HCT116 (cell line): ENCODE data around the gene HVCN1. TPM values are rescaled to one million over a fixed set of nuclear protein-coding genes. Genes with fewer than 3 reads are reported as not detected.

Experiments
- ATAC-seq: fragments of 200-7000 bp; cut with Tn5 transposase; 2 replicates; pipeline ENCODE4 v1.9.1; 2020; ENCODE audit warnings: mild to moderate bottlenecking, moderate library complexity
- BruUV-seq: library from RNA; stranded (reverse); fragments of 400-500 nt; replicated peaks from 2 replicates; lab custom pipeline; 2021; lab: Mats Ljungman, UMichigan
- CTCF ChIA-PET: fragments of 300-600 bp; sonication (Branson Sonifier 250); formaldehyde crosslinking; loops from one replicate; lab custom pipeline; 2021; ENCODE audit warnings: antibody characterized with exemption; lab: Charles Lee
- POLR2A ChIA-PET: fragments of 300-600, 350-600 bp; sonication (Branson Sonifier 250); formaldehyde crosslinking; loops from one replicate; lab custom pipeline; 2021; ENCODE audit warnings: antibody characterized with exemption; lab: Charles Lee
- RAD21 ChIA-PET, 2 experiments: fragments of 300-600 bp; sonication (Branson Sonifier 250); formaldehyde crosslinking; loops; one replicate each; lab custom pipeline; 2023; ENCODE audit warnings: low total read pairs in 2 of 2; ENCODE audit not compliant: uncharacterized antibody in 2 of 2, unreplicated experiment in 2 of 2, low non-redundant PET in 1 of 2; lab: Charles Lee
- DNase-seq: peaks from one replicate; pipeline ENCODE4 v3.0.0-alpha.2; 2010; ENCODE audit warnings: low read depth, low spot score
- H2AFZ ChIP-seq: fragments of 200-600 bp; shearing (Covaris generic), sonication (generic); 2 replicates; pipeline ENCODE4 v1.6.1; 2017; ENCODE audit warnings: low read depth, mixed run types, mixed read lengths, antibody characterized with exemption, low read length; ENCODE audit not compliant: poor library complexity, severe bottlenecking
- H3K27ac ChIP-seq: 2 replicates; pipeline ENCODE4 v1.5.1; 2012; ENCODE audit warnings: low read depth, low read length
- H3K27me3 ChIP-seq: fragments of 200-600 bp; sonication (generic); 2 replicates; pipeline ENCODE4 v1.6.1; 2016; ENCODE audit warnings: mixed run types, low read length, mixed read lengths; ENCODE audit not compliant: insufficient read depth
- H3K36me3 ChIP-seq, 2 experiments: fragments of 200-500 bp in 1 of 2; fragments of 200-600 bp in 1 of 2; sonication (Bioruptor generic) in 1 of 2; sonication (generic) in 1 of 2; 2 replicates each; pipeline versions ENCODE4 v1.5.1 to v1.6.1; 2014 to 2016; ENCODE audit warnings: low read length in 2 of 2, inconsistent platforms in 1 of 2, mixed read lengths in 1 of 2, mixed run types in 1 of 2; ENCODE audit not compliant: insufficient read depth in 2 of 2, control insufficient read depth in 1 of 2
- H3K4me1 ChIP-seq, 2 experiments: fragments of 200-600 bp in 1 of 2; sonication (generic) in 1 of 2; 2 replicates each; pipeline versions ENCODE4 v1.5.1 to v1.6.1; 2012 to 2017; ENCODE audit warnings: low read length in 2 of 2, inconsistent platforms in 1 of 2, mild to moderate bottlenecking in 1 of 2, mixed read lengths in 1 of 2, mixed run types in 1 of 2, moderate library complexity in 1 of 2; ENCODE audit not compliant: insufficient read depth in 2 of 2, control insufficient read depth in 1 of 2
- H3K4me2 ChIP-seq: fragments of 200-600 bp; sonication (generic); 2 replicates; pipeline ENCODE4 v1.6.1; 2017; ENCODE audit warnings: mixed run types, low read length, mixed read lengths
- H3K4me3 ChIP-seq, 2 experiments: fragments of 200-600 bp in 1 of 2; sonication (generic) in 1 of 2; replicated peaks in 1 of 2; 2 replicates each; pipeline ENCODE4 v1.5.1; 2011 to 2016; ENCODE audit warnings: low read length in 2 of 2, control low read depth in 1 of 2, low read depth in 1 of 2, mild to moderate bottlenecking in 1 of 2, mixed read lengths in 1 of 2, mixed run types in 1 of 2
- H3K79me2 ChIP-seq: fragments of 200-600 bp; sonication (generic); 2 replicates; pipeline ENCODE4 v1.6.1; 2017; ENCODE audit warnings: mild to moderate bottlenecking, mixed run types, low read length, moderate library complexity, mixed read lengths; ENCODE audit not compliant: insufficient read depth
- H3K9ac ChIP-seq: fragments of 200-600 bp; sonication (generic); 2 replicates; pipeline ENCODE4 v1.6.1; 2016; ENCODE audit warnings: low read length, mixed read lengths
- H3K9me2 ChIP-seq: fragments of 200-600 bp; sonication (generic), shearing (Covaris generic); 2 replicates; pipeline ENCODE4 v1.6.1; 2017; ENCODE audit warnings: mixed run types, mild to moderate bottlenecking, moderate library complexity; ENCODE audit not compliant: insufficient read depth
- H3K9me3 ChIP-seq, 2 experiments: fragments of 200-500 bp in 1 of 2; fragments of 200-600 bp in 1 of 2; sonication (Bioruptor generic) in 1 of 2; sonication (generic) in 1 of 2; 2 replicates each; pipeline ENCODE4 v1.6.1; 2014 to 2017; ENCODE audit warnings: low read length in 2 of 2, mixed read lengths in 2 of 2, inconsistent platforms in 1 of 2, low read depth in 1 of 2, mild to moderate bottlenecking in 1 of 2, mixed run types in 1 of 2, moderate library complexity in 1 of 2; ENCODE audit not compliant: control insufficient read depth in 1 of 2, insufficient read depth in 1 of 2
- H4K20me1 ChIP-seq: fragments of 200-600 bp; sonication (generic), shearing (Covaris generic); 2 replicates; pipeline ENCODE4 v1.6.1; 2017; ENCODE audit warnings: mixed run types, mild to moderate bottlenecking, moderate library complexity; ENCODE audit not compliant: insufficient read depth
- CBX3 ChIP-seq: IDR thresholded peaks from 2 replicates; pipeline ENCODE4 v1.6.1; 2012; ENCODE audit warnings: low read depth
- CEBPB ChIP-seq: IDR thresholded peaks from 2 replicates; pipeline ENCODE4 v1.6.1; 2012; ENCODE audit warnings: low read depth
- EGR1 ChIP-seq: IDR thresholded peaks from 2 replicates; pipeline ENCODE4 v1.6.1; 2012; ENCODE audit warnings: low read depth
- EZH2 ChIP-seq: fragments of 200-600 bp; sonication (generic); IDR thresholded peaks from 2 replicates; pipeline ENCODE4 v1.6.1; 2017; ENCODE audit warnings: antibody characterized with exemption, mixed run types
- EZH2phosphoT487 ChIP-seq: fragments of 200-600 bp; IDR thresholded peaks from 2 replicates; pipeline ENCODE4 v1.6.1; 2018; ENCODE audit warnings: antibody characterized with exemption, borderline replicate concordance
- FOSL1 ChIP-seq: IDR thresholded peaks from 2 replicates; pipeline ENCODE4 v1.6.1; 2012; ENCODE audit warnings: low read depth
- POLR2A ChIP-seq: IDR thresholded peaks from 2 replicates; pipeline ENCODE4 v1.7.0; 2011; ENCODE audit warnings: borderline replicate concordance; ENCODE audit not compliant: insufficient read depth, insufficient read length; ENCODE audit errors: extremely low read depth
- POLR2AphosphoS5 ChIP-seq: IDR thresholded peaks from 2 replicates; pipeline ENCODE4 v1.6.1; 2011; ENCODE audit warnings: mild to moderate bottlenecking, low read depth, low read length, moderate library complexity
- RAD21 ChIP-seq: IDR thresholded peaks from 2 replicates; pipeline ENCODE4 v1.6.1; 2012; ENCODE audit warnings: low read depth, mild to moderate bottlenecking
- SRF ChIP-seq: IDR thresholded peaks from 2 replicates; pipeline ENCODE4 v1.6.1; 2012; ENCODE audit warnings: low read depth
- TCF7L2 ChIP-seq: IDR thresholded peaks from 2 replicates; pipeline ENCODE4 v1.7.0; 2011; ENCODE audit warnings: borderline replicate concordance, inconsistent platforms; ENCODE audit not compliant: insufficient read depth, insufficient read length; ENCODE audit errors: extremely low read depth
- ZFX ChIP-seq: fragments of 450-650 bp; IDR thresholded peaks from 2 replicates; pipeline ENCODE4 v1.6.1; 2017
- ZNF274 ChIP-seq: fragments of 200-500 bp; sonication (Bioruptor generic); IDR thresholded peaks from 2 replicates; pipeline ENCODE4 v1.6.1; 2014; ENCODE audit warnings: mild to moderate bottlenecking, low read depth, low read length, inconsistent platforms
- intact Hi-C: fragments of 100-400 bp; cut with micrococcal nuclease; formaldehyde crosslinking; loops from 2 replicates; pipeline ENCODE4 v1.10.0; 2022
- total RNA-seq: library from RNA; stranded (reverse); gene quantifications from one replicate; pipeline ENCODE4 v1.2.1, GENCODE V29; 2021; ENCODE audit not compliant: unreplicated experiment
- TF ChIP-seq, protein P1 (sequence below), 3 experiments: fragments of 200-600 bp in 1 of 3; sonication (generic) in 1 of 3; IDR thresholded peaks in 2 of 3; conservative IDR thresholded peaks in 1 of 3; 2 replicates each; pipeline ENCODE4 v1.5.1; 2012 to 2017; ENCODE audit warnings: low read depth in 2 of 3, low read length in 2 of 3, antibody characterized with exemption in 1 of 3, borderline replicate concordance in 1 of 3, control low read depth in 1 of 3, mild to moderate bottlenecking in 1 of 3, mixed read lengths in 1 of 3, mixed run types in 1 of 3, moderate library complexity in 1 of 3; ENCODE audit not compliant: insufficient read depth in 1 of 3
- TF ChIP-seq, protein P2 (sequence below): IDR thresholded peaks from 2 replicates; pipeline ENCODE4 v1.6.1; 2012; ENCODE audit warnings: low read depth
- TF ChIP-seq, protein P3 (sequence below): IDR thresholded peaks from 2 replicates; pipeline ENCODE4 v1.6.1; 2012

HVCN1 gene
- total RNA-seq, 1 experiment from 2014 or later, result 0.15 TPM

DNA sequence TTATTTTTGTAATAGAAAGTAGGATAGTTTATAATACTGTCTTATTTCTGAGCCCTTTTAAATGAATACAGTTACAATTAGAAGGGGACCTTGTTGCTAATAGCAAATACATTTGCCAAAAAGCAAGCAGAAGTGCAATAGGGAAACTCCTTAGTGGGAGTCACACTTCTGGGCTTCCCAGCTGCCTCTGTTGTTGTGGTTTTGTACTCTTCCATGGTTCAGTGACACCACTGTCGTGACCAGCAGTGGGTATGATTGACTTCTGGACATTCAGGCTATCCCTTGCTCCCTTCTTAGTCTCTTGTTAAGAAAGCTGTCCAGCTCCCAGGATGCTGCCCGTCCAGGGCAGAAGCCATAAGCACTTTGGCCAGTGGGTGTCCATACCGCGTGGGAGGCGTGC is 52.4 kb downstream of the HVCN1 start:
- H3K27me3 ChIP-seq, result no peaks in the 10 kb centered on the region
- no peak for TF ChIP-seq RAD21
- TF ChIP-seq, protein P1, sequence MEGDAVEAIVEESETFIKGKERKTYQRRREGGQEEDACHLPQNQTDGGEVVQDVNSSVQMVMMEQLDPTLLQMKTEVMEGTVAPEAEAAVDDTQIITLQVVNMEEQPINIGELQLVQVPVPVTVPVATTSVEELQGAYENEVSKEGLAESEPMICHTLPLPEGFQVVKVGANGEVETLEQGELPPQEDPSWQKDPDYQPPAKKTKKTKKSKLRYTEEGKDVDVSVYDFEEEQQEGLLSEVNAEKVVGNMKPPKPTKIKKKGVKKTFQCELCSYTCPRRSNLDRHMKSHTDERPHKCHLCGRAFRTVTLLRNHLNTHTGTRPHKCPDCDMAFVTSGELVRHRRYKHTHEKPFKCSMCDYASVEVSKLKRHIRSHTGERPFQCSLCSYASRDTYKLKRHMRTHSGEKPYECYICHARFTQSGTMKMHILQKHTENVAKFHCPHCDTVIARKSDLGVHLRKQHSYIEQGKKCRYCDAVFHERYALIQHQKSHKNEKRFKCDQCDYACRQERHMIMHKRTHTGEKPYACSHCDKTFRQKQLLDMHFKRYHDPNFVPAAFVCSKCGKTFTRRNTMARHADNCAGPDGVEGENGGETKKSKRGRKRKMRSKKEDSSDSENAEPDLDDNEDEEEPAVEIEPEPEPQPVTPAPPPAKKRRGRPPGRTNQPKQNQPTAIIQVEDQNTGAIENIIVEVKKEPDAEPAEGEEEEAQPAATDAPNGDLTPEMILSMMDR (IDR thresholded peaks at IDR 0.05 in 2 of 3, conservative IDR thresholded peaks at IDR 0.05 in 1 of 3; ENCODE audit: borderline replicate concordance in 1 of 3, insufficient read depth in 1 of 3, low read depth in 2 of 3, low read length in 2 of 3), result no peak
- no peak for TF ChIP-seq ZNF274
- TF ChIP-seq EGR1, result no peak
- intact Hi-C loops, result no loop called here
- H4K20me1 ChIP-seq, result no peaks in the 10 kb centered on the region
- POLR2A ChIA-PET, result no interaction called here
- no peaks in the 10 kb centered on the region for H3K9me3 ChIP-seq
- ATAC-seq (no peak), DNase-seq (no peak)
- no peak overlapping the region for H3K9ac ChIP-seq
- H2AFZ ChIP-seq, result no peak overlapping the region
- no peak overlapping the region for H3K27ac ChIP-seq
- H3K4me1 ChIP-seq, result peaks cover 0 to 10% of the 10 kb centered on the region in 2 experiments; a peak in 2 of 4 replicates
- no peak overlapping the region for H3K4me3 ChIP-seq
- no peaks in the 10 kb centered on the region for H3K79me2 ChIP-seq
- no peak overlapping the region for H3K4me2 ChIP-seq
- no peaks in the 10 kb centered on the region; a peak in 1 of 4 replicates for H3K36me3 ChIP-seq
- RAD21 ChIA-PET, result no interaction called here
- BruUV-seq, result no TSS peak
- CTCF ChIA-PET, result no interaction called here
- H3K9me2 ChIP-seq, result no peaks in the 10 kb centered on the region

DNA sequence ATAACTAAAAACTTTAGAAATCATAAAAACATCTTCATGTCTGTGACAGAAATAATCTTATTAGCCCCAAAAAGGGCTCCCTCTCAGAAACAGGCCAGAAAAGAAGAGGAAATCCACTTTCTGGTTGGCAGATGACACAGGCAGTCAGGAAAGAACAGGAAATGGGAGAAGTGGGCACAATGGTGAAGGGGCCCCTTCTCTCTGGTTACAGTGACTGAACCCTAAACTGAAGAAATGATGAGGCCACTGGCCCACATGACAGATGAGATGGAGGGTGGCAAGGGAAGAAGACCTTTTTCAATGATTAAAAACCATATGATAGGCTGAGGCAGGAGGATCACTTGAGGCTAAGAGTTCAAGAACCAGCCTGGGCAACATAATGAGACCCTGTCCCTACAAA is 53.9 kb downstream of the HVCN1 start:
- H3K27ac ChIP-seq, result no peak overlapping the region
- ChIA-PET POLR2A (no interaction called here), CTCF (no interaction called here), RAD21 (no interaction called here)
- H3K9ac ChIP-seq, result no peak overlapping the region
- no peaks in the 10 kb centered on the region for H3K27me3 ChIP-seq
- no TSS peak for BruUV-seq
- H3K4me2 ChIP-seq, result no peak overlapping the region
- DNase-seq (no peak), ATAC-seq (no peak)
- no peak overlapping the region for H3K4me3 ChIP-seq
- no peaks in the 10 kb centered on the region for H3K9me3 ChIP-seq
- peaks cover 0 to 8% of the 10 kb centered on the region in 2 experiments; a peak in 2 of 4 replicates for H3K4me1 ChIP-seq
- no peaks in the 10 kb centered on the region for H3K9me2 ChIP-seq
- no peaks in the 10 kb centered on the region for H3K79me2 ChIP-seq
- no peaks in the 10 kb centered on the region for H4K20me1 ChIP-seq
- intact Hi-C loops, result no loop called here
- H3K36me3 ChIP-seq, result no peaks in the 10 kb centered on the region; a peak in 1 of 4 replicates
- H2AFZ ChIP-seq, result no peak overlapping the region
- TF ChIP-seq TCF7L2 (no peak), SRF (no peak), EZH2phosphoT487 (no peak), EZH2 (no peak), POLR2AphosphoS5 (no peak), FOSL1 (no peak), CBX3 (no peak), ZNF274 (no peak), POLR2A (no peak), ZFX (no peak), CEBPB (no peak)
- TF ChIP-seq, protein P2, sequence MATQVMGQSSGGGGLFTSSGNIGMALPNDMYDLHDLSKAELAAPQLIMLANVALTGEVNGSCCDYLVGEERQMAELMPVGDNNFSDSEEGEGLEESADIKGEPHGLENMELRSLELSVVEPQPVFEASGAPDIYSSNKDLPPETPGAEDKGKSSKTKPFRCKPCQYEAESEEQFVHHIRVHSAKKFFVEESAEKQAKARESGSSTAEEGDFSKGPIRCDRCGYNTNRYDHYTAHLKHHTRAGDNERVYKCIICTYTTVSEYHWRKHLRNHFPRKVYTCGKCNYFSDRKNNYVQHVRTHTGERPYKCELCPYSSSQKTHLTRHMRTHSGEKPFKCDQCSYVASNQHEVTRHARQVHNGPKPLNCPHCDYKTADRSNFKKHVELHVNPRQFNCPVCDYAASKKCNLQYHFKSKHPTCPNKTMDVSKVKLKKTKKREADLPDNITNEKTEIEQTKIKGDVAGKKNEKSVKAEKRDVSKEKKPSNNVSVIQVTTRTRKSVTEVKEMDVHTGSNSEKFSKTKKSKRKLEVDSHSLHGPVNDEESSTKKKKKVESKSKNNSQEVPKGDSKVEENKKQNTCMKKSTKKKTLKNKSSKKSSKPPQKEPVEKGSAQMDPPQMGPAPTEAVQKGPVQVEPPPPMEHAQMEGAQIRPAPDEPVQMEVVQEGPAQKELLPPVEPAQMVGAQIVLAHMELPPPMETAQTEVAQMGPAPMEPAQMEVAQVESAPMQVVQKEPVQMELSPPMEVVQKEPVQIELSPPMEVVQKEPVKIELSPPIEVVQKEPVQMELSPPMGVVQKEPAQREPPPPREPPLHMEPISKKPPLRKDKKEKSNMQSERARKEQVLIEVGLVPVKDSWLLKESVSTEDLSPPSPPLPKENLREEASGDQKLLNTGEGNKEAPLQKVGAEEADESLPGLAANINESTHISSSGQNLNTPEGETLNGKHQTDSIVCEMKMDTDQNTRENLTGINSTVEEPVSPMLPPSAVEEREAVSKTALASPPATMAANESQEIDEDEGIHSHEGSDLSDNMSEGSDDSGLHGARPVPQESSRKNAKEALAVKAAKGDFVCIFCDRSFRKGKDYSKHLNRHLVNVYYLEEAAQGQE, result no peak
- TF ChIP-seq, protein P3, sequence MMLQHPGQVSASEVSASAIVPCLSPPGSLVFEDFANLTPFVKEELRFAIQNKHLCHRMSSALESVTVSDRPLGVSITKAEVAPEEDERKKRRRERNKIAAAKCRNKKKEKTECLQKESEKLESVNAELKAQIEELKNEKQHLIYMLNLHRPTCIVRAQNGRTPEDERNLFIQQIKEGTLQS, result no peak
